ENCODE data around the gene SLC7A6OS. TPM values are rescaled to one million over a fixed set of nuclear protein-coding genes. Genes with fewer than 3 reads are reported as not detected.

Gene SLC7A6OS
- total RNA-seq, 1 experiment from 2014 or later, result 16.0 TPM

DNA sequence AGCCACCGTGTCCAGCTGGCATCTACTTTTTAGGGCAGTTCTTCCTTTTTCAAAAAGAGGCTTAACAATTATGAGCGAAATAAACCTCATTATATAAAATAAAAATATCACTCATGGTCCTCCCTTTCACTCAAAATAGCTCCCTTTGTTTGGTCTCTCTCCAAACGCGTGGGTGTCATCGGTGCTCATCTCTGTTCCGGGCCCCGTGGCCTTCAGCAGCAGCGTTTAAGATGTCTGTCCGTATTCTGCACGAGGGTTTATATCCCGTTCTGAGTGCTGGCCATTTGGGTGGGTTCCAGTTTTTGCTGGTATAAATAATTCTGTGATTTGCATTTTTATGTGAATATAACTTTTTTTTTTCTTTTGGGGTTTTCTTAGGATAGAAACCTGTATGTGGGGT, 33.5 kb upstream of the SLC7A6OS start:
- H3K27me3 ChIP-seq (ENCODE audit: control insufficient read depth, insufficient read depth, low read length), result no peaks in the 10 kb centered on the region
- POLR2A ChIA-PET, result no interaction called here
- DNase-seq (ENCODE audit: low read depth, low spot score), result no peak
- peaks cover 2% of the 10 kb centered on the region for H3K36me3 ChIP-seq (ENCODE audit: control insufficient read depth, insufficient read depth, low read length)
- no TSS peak for BruUV-seq (replicated peaks)
- H3K4me3 ChIP-seq (ENCODE audit: low read depth in 2 of 2, low read length in 2 of 2), result no peak overlapping the region
- H3K9me3 ChIP-seq (ENCODE audit: control insufficient read depth, insufficient read depth, low read depth, low read length), result no peaks in the 10 kb centered on the region
- ATAC-seq, result no peak
- no peaks in the 10 kb centered on the region for H3K4me1 ChIP-seq (ENCODE audit: control insufficient read depth, insufficient read depth, low read length)
- no peak overlapping the region for H3K27ac ChIP-seq (ENCODE audit: low read length)
- intact Hi-C loops (cut with micrococcal nuclease; ENCODE audit: unreplicated experiment), result no loop called here
- CTCF ChIA-PET, result no interaction called here
- TF ChIP-seq POLR2AphosphoS5 (IDR thresholded peaks at IDR 0.05; ENCODE audit: low read depth, low read length) (no peak), TCF7L2 (IDR thresholded peaks at IDR 0.05; ENCODE audit: low read depth, low read length) (no peak), SIN3A (IDR thresholded peaks at IDR 0.05; ENCODE audit: borderline replicate concordance, insufficient read depth, low read depth, low read length) (no peak)
- TF ChIP-seq, protein P1, sequence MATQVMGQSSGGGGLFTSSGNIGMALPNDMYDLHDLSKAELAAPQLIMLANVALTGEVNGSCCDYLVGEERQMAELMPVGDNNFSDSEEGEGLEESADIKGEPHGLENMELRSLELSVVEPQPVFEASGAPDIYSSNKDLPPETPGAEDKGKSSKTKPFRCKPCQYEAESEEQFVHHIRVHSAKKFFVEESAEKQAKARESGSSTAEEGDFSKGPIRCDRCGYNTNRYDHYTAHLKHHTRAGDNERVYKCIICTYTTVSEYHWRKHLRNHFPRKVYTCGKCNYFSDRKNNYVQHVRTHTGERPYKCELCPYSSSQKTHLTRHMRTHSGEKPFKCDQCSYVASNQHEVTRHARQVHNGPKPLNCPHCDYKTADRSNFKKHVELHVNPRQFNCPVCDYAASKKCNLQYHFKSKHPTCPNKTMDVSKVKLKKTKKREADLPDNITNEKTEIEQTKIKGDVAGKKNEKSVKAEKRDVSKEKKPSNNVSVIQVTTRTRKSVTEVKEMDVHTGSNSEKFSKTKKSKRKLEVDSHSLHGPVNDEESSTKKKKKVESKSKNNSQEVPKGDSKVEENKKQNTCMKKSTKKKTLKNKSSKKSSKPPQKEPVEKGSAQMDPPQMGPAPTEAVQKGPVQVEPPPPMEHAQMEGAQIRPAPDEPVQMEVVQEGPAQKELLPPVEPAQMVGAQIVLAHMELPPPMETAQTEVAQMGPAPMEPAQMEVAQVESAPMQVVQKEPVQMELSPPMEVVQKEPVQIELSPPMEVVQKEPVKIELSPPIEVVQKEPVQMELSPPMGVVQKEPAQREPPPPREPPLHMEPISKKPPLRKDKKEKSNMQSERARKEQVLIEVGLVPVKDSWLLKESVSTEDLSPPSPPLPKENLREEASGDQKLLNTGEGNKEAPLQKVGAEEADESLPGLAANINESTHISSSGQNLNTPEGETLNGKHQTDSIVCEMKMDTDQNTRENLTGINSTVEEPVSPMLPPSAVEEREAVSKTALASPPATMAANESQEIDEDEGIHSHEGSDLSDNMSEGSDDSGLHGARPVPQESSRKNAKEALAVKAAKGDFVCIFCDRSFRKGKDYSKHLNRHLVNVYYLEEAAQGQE (IDR thresholded peaks at IDR 0.05; ENCODE audit: insufficient read depth in 1 of 2, low read depth in 2 of 2, low read length in 1 of 2), result no peak
- TF ChIP-seq, protein P2, sequence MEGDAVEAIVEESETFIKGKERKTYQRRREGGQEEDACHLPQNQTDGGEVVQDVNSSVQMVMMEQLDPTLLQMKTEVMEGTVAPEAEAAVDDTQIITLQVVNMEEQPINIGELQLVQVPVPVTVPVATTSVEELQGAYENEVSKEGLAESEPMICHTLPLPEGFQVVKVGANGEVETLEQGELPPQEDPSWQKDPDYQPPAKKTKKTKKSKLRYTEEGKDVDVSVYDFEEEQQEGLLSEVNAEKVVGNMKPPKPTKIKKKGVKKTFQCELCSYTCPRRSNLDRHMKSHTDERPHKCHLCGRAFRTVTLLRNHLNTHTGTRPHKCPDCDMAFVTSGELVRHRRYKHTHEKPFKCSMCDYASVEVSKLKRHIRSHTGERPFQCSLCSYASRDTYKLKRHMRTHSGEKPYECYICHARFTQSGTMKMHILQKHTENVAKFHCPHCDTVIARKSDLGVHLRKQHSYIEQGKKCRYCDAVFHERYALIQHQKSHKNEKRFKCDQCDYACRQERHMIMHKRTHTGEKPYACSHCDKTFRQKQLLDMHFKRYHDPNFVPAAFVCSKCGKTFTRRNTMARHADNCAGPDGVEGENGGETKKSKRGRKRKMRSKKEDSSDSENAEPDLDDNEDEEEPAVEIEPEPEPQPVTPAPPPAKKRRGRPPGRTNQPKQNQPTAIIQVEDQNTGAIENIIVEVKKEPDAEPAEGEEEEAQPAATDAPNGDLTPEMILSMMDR (IDR thresholded peaks at IDR 0.05), result no peak
- in situ Hi-C loops (cut with HindIII; ENCODE audit: low pct_unique_long_range_greater_than_20kb, low sequenced_read_pairs), result no loop called here

DNA sequence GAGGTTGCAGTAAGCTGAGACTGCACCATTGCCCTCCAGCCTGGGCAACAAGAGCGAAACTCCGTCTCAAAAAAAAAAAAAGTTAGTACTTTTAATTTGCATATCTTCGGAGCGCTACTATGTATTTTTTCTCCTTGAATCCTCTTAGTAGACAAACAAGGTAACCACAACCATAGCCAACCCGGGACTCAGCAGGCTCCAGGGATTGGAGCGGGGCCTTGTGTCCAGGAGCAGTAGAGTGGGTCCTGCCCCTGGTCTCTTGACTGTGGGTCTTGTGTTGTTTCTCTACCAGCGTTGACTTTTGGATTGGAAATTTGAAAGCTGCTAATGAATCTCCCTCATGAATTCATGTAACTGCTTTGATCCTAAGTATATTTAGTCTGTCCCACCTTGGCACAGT, 32.4 kb upstream of the SLC7A6OS start:
- CTCF ChIA-PET, result no interaction called here
- peaks cover 7% of the 10 kb centered on the region for H3K36me3 ChIP-seq (ENCODE audit: control insufficient read depth, insufficient read depth, low read length)
- POLR2A ChIA-PET, result no interaction called here
- H3K9me3 ChIP-seq (ENCODE audit: control insufficient read depth, insufficient read depth, low read depth, low read length), result no peaks in the 10 kb centered on the region
- H3K27ac ChIP-seq (ENCODE audit: low read length), result no peak overlapping the region
- BruUV-seq (replicated peaks), result no TSS peak
- ATAC-seq, result no peak
- no peak for TF ChIP-seq SIN3A (IDR thresholded peaks at IDR 0.05; ENCODE audit: borderline replicate concordance, insufficient read depth, low read depth, low read length)
- in situ Hi-C loops (cut with HindIII; ENCODE audit: low pct_unique_long_range_greater_than_20kb, low sequenced_read_pairs), result no loop called here
- no peak for DNase-seq (ENCODE audit: low read depth, low spot score)
- H3K4me1 ChIP-seq (ENCODE audit: control insufficient read depth, insufficient read depth, low read length), result no peaks in the 10 kb centered on the region
- no peak overlapping the region for H3K4me3 ChIP-seq (ENCODE audit: low read depth in 2 of 2, low read length in 2 of 2)
- intact Hi-C loops (cut with micrococcal nuclease; ENCODE audit: unreplicated experiment), result no loop called here
- H3K27me3 ChIP-seq (ENCODE audit: control insufficient read depth, insufficient read depth, low read length), result no peaks in the 10 kb centered on the region

DNA sequence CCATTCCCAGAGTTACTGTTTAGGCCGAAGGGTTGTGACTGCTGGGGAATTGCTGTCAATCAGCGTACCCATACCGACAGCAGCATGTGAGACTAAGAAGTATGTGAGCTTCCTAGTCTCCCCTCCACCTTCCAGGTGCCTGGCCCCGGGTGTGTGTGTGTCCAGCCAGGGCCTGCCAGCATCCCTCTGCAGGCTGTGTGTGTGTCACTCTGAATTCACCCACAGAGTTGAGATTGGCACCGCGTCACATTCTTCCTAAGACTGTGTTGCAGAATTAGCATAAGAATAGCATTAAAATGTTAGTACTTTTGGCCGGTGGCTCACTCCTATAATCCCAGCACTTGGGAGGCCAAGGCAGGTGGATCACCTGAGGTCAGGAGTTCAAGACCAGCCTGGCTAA, 31.9 kb upstream of the SLC7A6OS start:
- TF ChIP-seq, protein P1 (IDR thresholded peaks at IDR 0.05; ENCODE audit: insufficient read depth in 1 of 2, low read depth in 2 of 2, low read length in 1 of 2), result no peak
- TF ChIP-seq POLR2AphosphoS5 (IDR thresholded peaks at IDR 0.05; ENCODE audit: low read depth, low read length) (no peak), TCF7L2 (IDR thresholded peaks at IDR 0.05; ENCODE audit: low read depth, low read length) (no peak), SIN3A (IDR thresholded peaks at IDR 0.05; ENCODE audit: borderline replicate concordance, insufficient read depth, low read depth, low read length) (no peak)
- TF ChIP-seq, protein P2 (IDR thresholded peaks at IDR 0.05), result no peak
- intact Hi-C loops (cut with micrococcal nuclease; ENCODE audit: unreplicated experiment) (no loop called here), in situ Hi-C loops (cut with HindIII; ENCODE audit: low pct_unique_long_range_greater_than_20kb, low sequenced_read_pairs) (no loop called here)
- Histone ChIP-seq H3K9me3 (ENCODE audit: control insufficient read depth, insufficient read depth, low read depth, low read length) (no peaks in the 10 kb centered on the region), H3K27ac (ENCODE audit: low read length) (no peak overlapping the region), H3K27me3 (ENCODE audit: control insufficient read depth, insufficient read depth, low read length) (no peaks in the 10 kb centered on the region), H3K4me1 (ENCODE audit: control insufficient read depth, insufficient read depth, low read length) (no peaks in the 10 kb centered on the region), H3K4me3 (ENCODE audit: low read depth in 2 of 2, low read length in 2 of 2) (no peak overlapping the region), H3K36me3 (ENCODE audit: control insufficient read depth, insufficient read depth, low read length) (peaks cover 7% of the 10 kb centered on the region)
- POLR2A ChIA-PET, result no interaction called here
- DNase-seq (ENCODE audit: low read depth, low spot score) (no peak), ATAC-seq (no peak)
- CTCF ChIA-PET, result no interaction called here
- no TSS peak for BruUV-seq (replicated peaks)
